B cell (primary cell): ENCODE results near the gene NCOA3. TPM values are rescaled to one million over a fixed set of nuclear protein-coding genes. Genes with fewer than 3 reads are reported as not detected.

Experiments
- ATAC-seq: fragments of 200-7000 bp; cut with Tn5 transposase; one replicate; pipeline ENCODE4 v1.10.0; 2021; ENCODE audit warnings: low read depth, mild to moderate bottlenecking, moderate number of reproducible peaks, moderate library complexity
- CTCF ChIA-PET: fragments of 350-600 bp; sonication (Branson Sonifier 250); formaldehyde crosslinking; loops from one replicate; lab custom pipeline; 2021; ENCODE audit warnings: antibody characterized with exemption, inconsistent platforms; lab: Charles Lee
- POLR2A ChIA-PET: fragments of 350-600 bp; sonication (Branson Sonifier 250); formaldehyde crosslinking; loops from one replicate; lab custom pipeline; 2021; ENCODE audit warnings: antibody characterized with exemption; lab: Charles Lee
- DNase-seq: peaks from one replicate; pipeline ENCODE4 v3.0.0; 2013
- H2AFZ ChIP-seq: 2 replicates; pipeline ENCODE4 v1.6.1; 2012; ENCODE audit warnings: mild to moderate bottlenecking, low read depth, low read length; ENCODE audit not compliant: insufficient read depth, poor library complexity, severe bottlenecking
- H3K27ac ChIP-seq, 2 donors: 1 replicate in 1 of 2; 2 replicates in 1 of 2; pipeline ENCODE4 v1.5.1; 2012 to 2013; ENCODE audit warnings: low read length in 2 of 2, mild to moderate bottlenecking in 2 of 2, moderate library complexity in 1 of 2
- H3K27me3 ChIP-seq, 4 experiments: fragments of 200-600 bp in 1 of 4; sonication (generic) in 1 of 4; replicated peaks in 1 of 4; 1 replicate in 2 of 4; 2 replicates in 2 of 4; pipeline versions ENCODE4 v1.6.1 to v1.7.0; 2013 to 2016; ENCODE audit warnings: low read length in 3 of 4, mild to moderate bottlenecking in 2 of 4, mixed read lengths in 1 of 4, moderate library complexity in 1 of 4; ENCODE audit not compliant: insufficient read depth in 4 of 4, control insufficient read depth in 3 of 4; ENCODE audit errors: control extremely low read depth in 1 of 4
- H3K36me3 ChIP-seq, 2 experiments: replicated peaks in 1 of 2; 1 replicate in 1 of 2; 2 replicates in 1 of 2; pipeline versions ENCODE4 v1.6.1 to v1.7.1; 2013; ENCODE audit warnings: low read length in 1 of 2; ENCODE audit not compliant: insufficient read depth in 2 of 2, control insufficient read depth in 1 of 2; ENCODE audit errors: control extremely low read depth in 1 of 2, extremely low read depth in 1 of 2
- H3K4me1 ChIP-seq, 2 donors: fragments of 200-600 bp in 1 of 2; sonication (generic) in 1 of 2; 1 replicate in 1 of 2; 2 replicates in 1 of 2; pipeline versions ENCODE4 v1.5.1 to v1.6.1; 2013 to 2017; ENCODE audit warnings: low read length in 2 of 2; ENCODE audit not compliant: control insufficient read depth in 2 of 2, insufficient read depth in 2 of 2
- H3K4me2 ChIP-seq: replicated peaks from 2 replicates; pipeline ENCODE3; 2012; ENCODE audit warnings: mild to moderate bottlenecking, low read depth, low read length; ENCODE audit not compliant: poor library complexity, severe bottlenecking
- H3K4me3 ChIP-seq, 5 experiments: fragments of 200-600 bp in 1 of 5; sonication (generic) in 1 of 5; 1 replicate in 3 of 5; 2 replicates in 2 of 5; pipeline versions ENCODE4 v1.5.1 to v1.7.0; 2011 to 2016; ENCODE audit warnings: low read length in 4 of 5, mild to moderate bottlenecking in 4 of 5, low read depth in 2 of 5, control low read depth in 1 of 5, moderate library complexity in 1 of 5; ENCODE audit not compliant: insufficient read depth in 1 of 5; ENCODE audit errors: control extremely low read depth in 1 of 5, extremely low read depth in 1 of 5
- H3K79me2 ChIP-seq: fragments of 200-600 bp; sonication (generic); one replicate; pipeline ENCODE4 v1.6.0; 2016; ENCODE audit warnings: low read length; ENCODE audit not compliant: control insufficient read depth, insufficient read depth
- H3K9ac ChIP-seq: fragments of 200-600 bp; sonication (generic); 2 replicates; pipeline ENCODE4 v1.6.1; 2017; ENCODE audit warnings: mild to moderate bottlenecking, low read length, moderate library complexity
- H3K9me3 ChIP-seq, 3 donors: one replicate each; pipeline versions ENCODE4 v1.6.1 to v1.7.1; 2013; ENCODE audit warnings: low read length in 2 of 3; ENCODE audit not compliant: control insufficient read depth in 2 of 3, insufficient read depth in 1 of 3; ENCODE audit errors: control extremely low read depth in 1 of 3
- H4K20me1 ChIP-seq: 2 replicates; pipeline ENCODE4 v1.6.0; 2012; ENCODE audit warnings: mild to moderate bottlenecking, low read length; ENCODE audit not compliant: insufficient read depth, control insufficient read depth, poor library complexity, severe bottlenecking
- H3K27ac Mint-ChIP-seq: one replicate; pipeline ENCODE4 v1.8.0; 2021; ENCODE audit warnings: mixed read lengths
- H3K27me3 Mint-ChIP-seq: one replicate; pipeline ENCODE4 v1.8.0; 2021; ENCODE audit warnings: mixed read lengths
- H3K4me1 Mint-ChIP-seq: one replicate; pipeline ENCODE4 v1.8.0; 2021; ENCODE audit warnings: mixed read lengths
- H3K4me3 Mint-ChIP-seq: one replicate; pipeline ENCODE4 v1.8.0; 2021; ENCODE audit warnings: mixed read lengths
- H3K9me3 Mint-ChIP-seq: one replicate; pipeline ENCODE4 v1.8.0; 2022; ENCODE audit warnings: mixed read lengths; ENCODE audit not compliant: insufficient read depth
- EZH2 ChIP-seq: IDR thresholded peaks from 2 replicates; pipeline ENCODE4 v1.6.1; 2012; ENCODE audit warnings: borderline replicate concordance, low read depth, mild to moderate bottlenecking, moderate library complexity, low read length; ENCODE audit not compliant: insufficient read depth, poor library complexity, severe bottlenecking
- WGBS: methylation state at CpG from one replicate; pipeline ENCODE4 v1.1.5; 2013; ENCODE audit warnings: missing lambda C conversion rate; ENCODE audit not compliant: insufficient coverage; 5-methylcytosine and 5-hydroxymethylcytosine counted together
- intact Hi-C: fragments of 100-400 bp; cut with micrococcal nuclease; formaldehyde crosslinking; loops from one replicate; pipeline ENCODE4 v1.10.0; 2022
- polyA plus RNA-seq: library from polyadenylated mRNA; depleted of rRNA; stranded (reverse); fragments of >200 nt; gene quantifications from 2 replicates; pipeline ENCODE4 v1.2.3, GENCODE V29; 2012
- total RNA-seq, 2 donors: library from RNA; stranded (reverse); fragments of 120-200 nt in 1 of 2; gene quantifications; 1 replicate in 1 of 2; 2 replicates in 1 of 2; pipeline versions ENCODE4 v1.2.3 to v1.2.4, GENCODE V29; 2013 to 2022
- TF ChIP-seq, protein P1 (sequence below): fragments of 200-600 bp; IDR thresholded peaks from one replicate; pipeline ENCODE4 v1.8.0; 2022; ENCODE audit warnings: antibody characterized with exemption, mild to moderate bottlenecking

Gene NCOA3
- total and polyA plus RNA-seq, 2 donors (not counting 1 experiment from before 2014, with no cell fraction given): 54.0 to 309 TPM

DNA sequence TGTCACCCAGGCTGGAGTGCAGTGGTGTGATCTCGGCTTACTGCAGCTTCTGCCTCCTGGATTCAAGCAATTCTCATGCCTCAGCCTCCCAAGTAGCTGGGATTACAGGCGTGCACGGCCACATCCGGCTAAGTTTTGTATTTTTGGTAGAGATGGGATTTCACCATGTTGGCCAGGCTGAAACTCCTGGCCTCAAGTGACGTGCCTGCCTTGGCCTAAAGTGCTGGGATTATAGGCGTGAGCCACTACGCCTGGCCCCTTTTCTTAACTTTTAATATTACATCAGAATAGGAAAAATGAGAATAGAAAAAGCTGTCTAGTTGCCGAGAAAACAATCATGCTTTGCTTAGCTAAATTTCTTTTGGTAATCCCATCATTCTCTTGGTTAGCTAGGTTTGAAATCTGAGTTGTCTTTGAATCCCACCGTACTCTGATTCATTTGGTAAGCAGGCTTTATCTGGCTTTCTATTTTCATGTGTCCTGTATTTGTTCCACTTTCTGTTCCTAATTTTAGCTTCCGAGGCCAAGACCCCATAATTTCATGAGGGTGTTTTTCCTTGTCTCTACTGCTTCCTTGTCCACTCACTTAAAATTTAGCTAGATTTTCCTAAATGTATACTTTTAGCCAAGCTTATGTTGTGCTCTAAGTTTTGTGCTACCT lies 83.5 kb downstream of the NCOA3 start:
- H3K4me1 Mint-ChIP-seq: peaks cover 59% of the 10 kb centered on the region
- no peaks in the 10 kb centered on the region for H3K27me3 ChIP-seq
- peak overlapping the region; percentile 13 for H3K4me2 ChIP-seq
- H3K27me3 Mint-ChIP-seq: no peaks in the 10 kb centered on the region
- ATAC-seq (no peak), DNase-seq (no peak)
- H3K4me3 ChIP-seq: peak overlapping the region in 1 of 5 experiments; percentile 2
- H3K4me1 ChIP-seq: peaks cover 23 to 24% of the 10 kb centered on the region in 2 donors
- TF ChIP-seq EZH2: no peak
- TF ChIP-seq, protein P1, sequence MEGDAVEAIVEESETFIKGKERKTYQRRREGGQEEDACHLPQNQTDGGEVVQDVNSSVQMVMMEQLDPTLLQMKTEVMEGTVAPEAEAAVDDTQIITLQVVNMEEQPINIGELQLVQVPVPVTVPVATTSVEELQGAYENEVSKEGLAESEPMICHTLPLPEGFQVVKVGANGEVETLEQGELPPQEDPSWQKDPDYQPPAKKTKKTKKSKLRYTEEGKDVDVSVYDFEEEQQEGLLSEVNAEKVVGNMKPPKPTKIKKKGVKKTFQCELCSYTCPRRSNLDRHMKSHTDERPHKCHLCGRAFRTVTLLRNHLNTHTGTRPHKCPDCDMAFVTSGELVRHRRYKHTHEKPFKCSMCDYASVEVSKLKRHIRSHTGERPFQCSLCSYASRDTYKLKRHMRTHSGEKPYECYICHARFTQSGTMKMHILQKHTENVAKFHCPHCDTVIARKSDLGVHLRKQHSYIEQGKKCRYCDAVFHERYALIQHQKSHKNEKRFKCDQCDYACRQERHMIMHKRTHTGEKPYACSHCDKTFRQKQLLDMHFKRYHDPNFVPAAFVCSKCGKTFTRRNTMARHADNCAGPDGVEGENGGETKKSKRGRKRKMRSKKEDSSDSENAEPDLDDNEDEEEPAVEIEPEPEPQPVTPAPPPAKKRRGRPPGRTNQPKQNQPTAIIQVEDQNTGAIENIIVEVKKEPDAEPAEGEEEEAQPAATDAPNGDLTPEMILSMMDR: no peak
- H3K79me2 ChIP-seq: peaks cover 100% of the 10 kb centered on the region
- intact Hi-C loops: no loop called here
- H4K20me1 ChIP-seq: peaks cover 73% of the 10 kb centered on the region
- ChIA-PET CTCF (interaction anchor here (1.5 kb wide), 1 partner anchor 201 kb away, joined by 4 read pairs; no protein-coding TSS in a partner anchor), POLR2A (interaction anchor here (0.5 to 1.2 kb wide), 3 partner anchors 8 to 97 kb away, joined by 3 to 4 read pairs (median 3); no protein-coding TSS in a partner anchor)
- peak overlapping the region; percentile 50 to 73 for H3K27ac ChIP-seq
- H3K9me3 Mint-ChIP-seq: no peaks in the 10 kb centered on the region
- no peak overlapping the region for H2AFZ ChIP-seq
- H3K9ac ChIP-seq: peak overlapping the region; percentile 12
- peak overlapping the region; percentile 52 for H3K4me3 Mint-ChIP-seq
- H3K9me3 ChIP-seq: no peaks in the 10 kb centered on the region
- H3K36me3 ChIP-seq: peaks cover 10 to 65% of the 10 kb centered on the region in 2 experiments
- H3K27ac Mint-ChIP-seq: peak overlapping the region; percentile 50
- WGBS: 71% methylated on average over 4 of the region's 10 CpGs

DNA sequence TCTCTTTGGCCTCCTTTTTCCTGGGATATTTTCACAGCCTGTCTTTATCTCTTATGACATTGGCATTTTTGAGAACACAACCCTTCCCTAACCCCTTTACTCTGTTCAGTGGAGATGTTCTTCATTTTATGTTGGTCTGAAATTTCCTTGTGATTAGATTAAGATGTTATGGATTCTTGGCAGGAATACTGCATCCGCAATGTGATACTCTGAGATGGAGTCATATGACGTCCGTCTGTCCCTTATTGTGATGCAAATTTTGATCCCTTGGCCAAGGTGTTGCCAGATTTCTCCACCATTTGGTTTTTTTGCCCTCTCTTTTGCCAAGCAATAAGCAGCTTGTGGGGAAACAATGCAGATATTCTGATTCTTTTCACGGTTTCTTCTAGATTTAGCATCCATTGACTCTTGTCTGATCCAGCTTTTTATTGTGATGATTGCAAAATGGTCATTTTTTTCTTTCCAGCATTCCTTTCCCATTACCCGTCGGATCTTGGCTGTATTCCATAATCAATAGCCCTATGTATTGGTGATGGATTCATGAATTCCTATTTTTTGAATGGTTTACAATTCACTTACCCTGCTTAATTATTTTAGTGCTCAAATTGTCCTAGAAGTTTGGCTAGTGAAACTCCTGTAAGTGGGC lies 85.1 kb downstream of the NCOA3 start:
- Histone ChIP-seq H3K9ac (no peak overlapping the region), H3K27me3 (no peaks in the 10 kb centered on the region), H3K4me3 (no peak overlapping the region), H3K79me2 (peaks cover 100% of the 10 kb centered on the region), H3K4me2 (no peak overlapping the region), H3K9me3 (no peaks in the 10 kb centered on the region), H3K4me1 (peaks cover 8 to 10% of the 10 kb centered on the region in 2 donors), H2AFZ (no peak overlapping the region), H3K27ac (peak overlapping the region in 1 of 2 donors; percentile 3), H3K36me3 (peaks cover 15 to 67% of the 10 kb centered on the region in 2 experiments), H4K20me1 (peaks cover 67% of the 10 kb centered on the region)
- CTCF ChIA-PET: no interaction called here
- intact Hi-C loops: no loop called here
- H3K4me3 Mint-ChIP-seq: no peak overlapping the region
- H3K9me3 Mint-ChIP-seq: no peaks in the 10 kb centered on the region
- H3K27me3 Mint-ChIP-seq: no peaks in the 10 kb centered on the region
- no peak for TF ChIP-seq EZH2
- TF ChIP-seq, protein P1: no peak
- no peak for ATAC-seq
- peak overlapping the region; percentile 23 for H3K27ac Mint-ChIP-seq
- peaks cover 51% of the 10 kb centered on the region for H3K4me1 Mint-ChIP-seq
- POLR2A ChIA-PET: no interaction called here
- DNase-seq: no peak
- 100% methylated on average over 3 of the region's 6 CpGs for WGBS
